DMS 273 (cell line): ENCODE measurements around the gene CGB8.
A peak's percentile ranks its signal among the peaks of the same experiment; 100 is the strongest.

Experiments used
- DNase-seq: peaks from one replicate; lab custom pipeline; 2025; ENCODE audit not compliant: unreplicated experiment; lab: John Stamatoyannopoulos, UW

The CGB8 gene

DNA sequence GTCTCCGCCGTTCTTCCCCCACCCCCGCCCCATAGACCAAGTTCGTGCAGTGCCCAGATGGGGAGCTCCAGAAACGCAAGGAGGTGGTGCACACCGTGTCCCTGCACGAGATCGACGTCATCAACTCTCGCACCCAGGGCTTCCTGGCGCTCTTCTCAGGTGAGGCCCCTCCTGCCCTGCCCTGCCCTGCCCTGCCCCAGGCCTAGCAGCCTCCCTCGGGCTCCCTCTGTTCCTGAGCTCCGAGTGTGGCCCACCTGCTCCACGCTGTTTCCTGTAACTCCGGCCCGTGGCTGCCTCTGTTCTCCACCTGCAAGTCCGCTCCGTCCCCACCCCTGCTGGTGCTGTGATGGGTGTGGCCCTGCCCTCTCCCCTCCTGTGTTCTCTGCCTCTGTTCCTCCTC is 38.5 kb downstream of the CGB8 start:
- DNase-seq, result no peak

- no peak for DNase-seq
Measured at GRCh38 chr19:49009828-49010227, 39.1 kb downstream of the CGB8 start.

DNA sequence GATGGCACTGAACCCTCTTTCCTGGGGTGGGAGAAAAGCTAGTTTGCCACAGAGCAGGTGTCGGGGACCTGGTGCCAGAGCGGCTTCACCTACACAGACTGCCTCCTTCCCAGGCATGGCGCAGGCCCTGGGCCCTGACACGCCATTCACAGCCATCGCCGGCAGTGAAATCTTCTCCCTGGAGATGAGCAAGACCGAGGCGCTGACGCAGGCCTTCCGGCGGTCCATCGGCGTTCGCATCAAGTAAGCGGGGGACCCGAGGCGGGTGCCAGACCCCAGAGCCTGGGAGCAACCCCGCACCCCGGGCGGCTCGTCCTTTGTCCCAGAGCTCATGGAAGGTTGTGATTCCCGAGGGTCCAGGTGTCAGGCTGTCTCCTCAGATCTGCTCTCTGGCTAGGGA is 42.0 kb downstream of the CGB8 start:
- DNase-seq, result no peak

DNA sequence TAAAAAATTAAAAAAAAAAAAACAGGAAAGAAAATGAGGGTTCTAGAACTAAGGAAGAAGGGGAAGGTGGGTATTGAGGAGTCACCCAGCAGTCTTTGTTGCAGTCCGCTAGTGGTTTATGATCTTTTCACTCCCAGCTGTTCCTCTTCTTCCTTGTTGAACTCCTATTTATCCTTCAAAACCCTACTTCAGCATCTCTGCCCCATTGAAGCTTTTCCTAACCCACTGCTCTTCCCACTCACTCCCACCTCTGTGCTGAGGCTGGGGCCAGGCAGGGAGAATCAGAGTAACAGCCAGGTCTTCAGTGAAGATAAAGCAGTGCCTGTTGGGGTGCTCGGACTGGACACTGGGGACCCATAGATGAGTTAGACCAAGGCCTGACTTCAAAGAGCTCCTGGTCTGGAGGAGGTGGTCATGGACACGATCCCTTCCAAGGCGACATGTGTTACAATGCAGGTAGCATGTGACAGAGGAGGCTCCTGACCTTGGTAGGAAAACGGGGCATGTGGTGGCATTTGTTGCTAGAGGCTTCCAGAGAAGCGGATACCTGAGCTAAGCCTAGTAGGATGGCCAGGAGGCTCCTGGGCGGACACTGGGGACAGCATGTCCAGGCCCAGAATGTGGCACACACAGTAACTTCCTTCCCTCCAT is 43.8 kb downstream of the CGB8 start:
- no peak for DNase-seq

- DNase-seq, result no peak
Measured at GRCh38 chr19:49004133-49004532, 44.8 kb downstream of the CGB8 start.

- peak; percentile 73 for DNase-seq
Measured at GRCh38 chr19:48999481-49000325, 49.2 kb downstream of the CGB8 start.

GRCh38 chr19:48997972-48998371 is 50.9 kb downstream of the CGB8 start:
- peak; percentile 77 for DNase-seq
